GOT3 (cell line): ENCODE results near the gene GUCD1.

Experiments
- DNase-seq: peaks from one replicate; lab custom pipeline; 2025; ENCODE audit warnings: mixed read lengths; lab: John Stamatoyannopoulos, UW

GUCD1 gene

GRCh38 chr22:24503137-24503842 is 51.6 kb downstream of the GUCD1 start:
- no peak for DNase-seq

GRCh38 chr22:24502541-24502940 is 52.4 kb downstream of the GUCD1 start:
- no peak for DNase-seq

DNA sequence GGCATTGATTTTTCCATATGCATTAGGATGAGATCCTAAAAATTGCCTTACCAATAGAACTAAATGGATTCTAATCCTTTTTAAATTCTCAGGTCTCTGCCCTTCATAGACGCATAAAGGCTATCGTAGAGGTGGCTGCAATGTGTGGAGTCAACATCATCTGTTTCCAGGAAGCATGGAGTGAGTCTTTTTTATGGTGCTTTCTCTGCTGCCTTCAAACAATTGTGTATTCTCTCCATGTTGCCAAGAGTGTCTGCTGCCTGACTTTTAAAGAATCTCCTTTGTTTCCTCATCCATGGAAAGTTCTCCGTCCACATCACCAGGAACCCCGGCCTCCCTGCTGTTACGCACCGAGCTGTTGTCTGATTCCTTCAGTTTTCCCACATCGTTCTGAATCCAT is 52.9 kb downstream of the GUCD1 start:
- no peak for DNase-seq

DNA sequence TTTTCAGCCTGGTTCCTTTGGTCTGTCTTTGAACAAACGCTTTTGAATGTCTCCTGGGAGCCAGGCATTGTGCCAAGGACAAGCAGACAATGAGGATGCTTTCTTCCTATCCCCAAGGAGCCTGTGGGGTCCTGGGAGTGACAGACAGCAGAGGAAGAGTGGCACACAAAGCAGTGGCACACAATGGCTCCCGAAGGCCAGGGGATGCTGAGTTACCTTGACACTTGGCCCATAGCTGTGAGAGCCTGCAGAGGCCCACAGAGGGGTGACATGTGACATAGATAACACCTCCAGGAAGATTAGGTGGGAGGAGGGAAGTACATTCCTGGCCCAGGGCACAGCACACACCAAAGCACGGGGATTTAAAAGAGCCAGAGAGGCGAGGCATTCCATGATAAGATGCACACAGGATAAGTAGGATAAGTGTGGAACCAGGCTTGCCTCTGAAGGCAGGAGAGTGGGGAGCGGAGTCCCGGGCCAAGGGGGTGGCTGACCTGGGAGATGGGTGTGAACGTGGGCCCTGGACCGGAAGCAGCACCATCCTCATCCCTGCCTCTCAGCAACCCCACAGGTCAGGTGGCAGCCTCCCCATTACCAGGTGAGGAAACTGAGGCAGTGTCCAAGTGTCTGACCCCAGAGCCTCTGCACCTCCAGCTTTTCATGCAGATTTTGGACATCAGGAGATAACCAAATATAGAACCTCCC is 53.5 kb downstream of the GUCD1 start:
- no peak for DNase-seq

GRCh38 chr22:24500277-24500820 is 54.6 kb downstream of the GUCD1 start:
- DNase-seq: no peak

DNA sequence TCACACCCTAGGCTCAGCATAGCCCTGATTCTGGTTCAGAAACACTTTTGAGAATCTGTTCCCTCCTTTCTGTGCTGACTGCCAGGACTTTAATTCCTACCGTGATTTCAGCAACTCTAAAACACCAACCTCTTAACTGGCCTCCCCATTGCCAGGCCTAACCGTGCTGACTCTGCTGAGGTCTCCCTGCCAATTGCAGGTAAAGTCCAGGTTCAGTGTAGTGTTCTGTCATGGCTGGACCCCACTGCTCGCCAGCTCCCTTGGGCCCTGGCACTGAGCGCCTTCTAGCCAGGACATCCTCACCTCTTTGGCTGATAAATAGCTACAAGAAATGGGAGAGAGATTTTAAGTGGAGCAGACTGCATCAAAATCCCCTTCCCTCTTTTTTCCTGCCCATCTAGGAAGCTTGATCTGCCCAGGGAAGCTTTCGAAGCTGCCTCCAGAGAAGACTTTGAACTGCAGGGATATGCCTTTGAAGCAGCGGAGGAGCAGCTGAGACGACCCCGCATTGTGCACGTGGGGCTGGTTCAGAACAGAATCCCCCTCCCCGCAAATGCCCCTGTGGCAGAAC is 55.1 kb downstream of the GUCD1 start:
- DNase-seq: no peak

- no peak for DNase-seq
Measured at GRCh38 chr22:24498824-24499223, 56.1 kb downstream of the GUCD1 start.

DNA sequence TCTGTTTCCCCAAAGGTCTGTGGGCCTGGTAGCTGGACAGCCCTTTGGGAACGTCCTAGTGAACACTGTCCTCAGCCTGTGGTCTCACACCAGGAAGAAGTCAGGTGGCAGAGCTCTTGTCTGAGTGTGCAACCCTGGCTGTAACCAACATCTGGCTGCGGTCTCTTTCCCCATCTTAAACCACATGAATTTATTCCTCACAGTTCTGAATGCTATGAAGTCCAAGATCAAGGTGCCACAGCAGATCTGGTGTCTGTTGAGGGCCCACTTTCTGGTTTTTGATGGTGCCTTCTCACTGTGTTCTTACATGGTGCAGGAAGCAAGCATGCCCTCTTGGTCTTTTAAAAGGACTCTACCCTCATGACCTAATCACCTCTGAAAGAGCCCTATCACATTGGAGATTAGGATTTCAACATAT is 57.1 kb downstream of the GUCD1 start:
- DNase-seq: no peak

DNA sequence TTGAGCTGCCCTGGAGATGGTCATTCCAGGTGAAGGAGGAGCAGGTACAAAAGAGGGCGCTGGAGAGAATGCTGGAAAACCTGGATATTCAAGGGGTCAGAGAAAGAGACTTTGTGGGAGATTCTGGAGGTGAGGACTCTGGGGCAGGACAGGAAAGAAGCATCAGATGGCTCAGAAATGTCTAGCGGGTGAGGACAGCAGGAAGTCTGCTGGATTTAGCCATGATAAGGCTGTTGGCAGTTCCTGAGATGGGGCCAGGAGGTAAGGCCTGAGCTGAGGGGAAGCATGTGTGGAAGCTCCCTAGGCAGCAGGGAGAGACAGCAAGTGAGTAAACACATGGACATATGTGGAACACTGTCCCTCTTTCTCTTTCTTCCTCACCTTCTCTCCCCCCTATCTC is 58.3 kb downstream of the GUCD1 start:
- DNase-seq: no peak

DNA sequence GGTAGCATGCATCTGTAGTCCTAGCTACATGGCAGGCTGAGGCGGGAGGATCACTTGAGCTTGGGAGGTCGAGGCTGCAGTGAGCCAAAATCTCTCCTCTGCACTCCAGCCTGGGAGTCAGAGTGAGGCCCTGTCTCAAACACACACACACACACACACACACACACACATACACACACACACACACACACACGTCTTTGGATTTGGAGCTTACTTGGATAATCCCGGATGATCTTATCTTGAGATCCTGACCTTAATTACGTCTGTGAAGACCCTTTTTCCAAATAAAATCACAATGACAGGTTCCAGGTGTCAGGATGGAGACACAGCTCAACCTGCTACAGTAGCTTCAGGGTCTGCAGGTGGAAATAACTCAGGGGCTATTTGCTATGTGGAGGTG is 58.7 kb downstream of the GUCD1 start:
- DNase-seq: no peak

GRCh38 chr22:24495365-24495675 is 59.6 kb downstream of the GUCD1 start:
- no peak for DNase-seq

GRCh38 chr22:24494528-24495364 is 60.2 kb downstream of the GUCD1 start, which contains the start of gene UPB1:
TSS of gene UPB1 (plus strand) at chr22:24495332. CDS start at chr22:24495404, 72 bp downstream.
- DNase-seq: no peak

DNA sequence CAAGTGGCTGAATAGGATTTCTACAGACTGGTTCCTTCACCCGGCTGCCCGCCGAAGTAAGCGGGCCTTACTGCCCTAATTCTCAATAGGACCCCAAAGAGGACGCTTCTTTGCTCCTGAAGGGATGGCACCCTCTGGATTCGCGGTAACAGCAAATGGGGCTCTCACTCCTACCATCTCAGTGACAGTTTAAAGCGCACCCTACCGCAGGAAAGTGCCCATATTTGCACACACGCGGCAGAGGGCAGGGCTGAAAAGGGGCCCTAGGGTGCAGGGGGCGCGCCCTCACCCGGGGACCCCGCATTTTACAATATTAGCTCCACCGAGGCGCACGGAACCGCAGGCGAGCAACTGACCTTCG is 60.8 kb downstream of the GUCD1 start:
- DNase-seq: no peak

DNA sequence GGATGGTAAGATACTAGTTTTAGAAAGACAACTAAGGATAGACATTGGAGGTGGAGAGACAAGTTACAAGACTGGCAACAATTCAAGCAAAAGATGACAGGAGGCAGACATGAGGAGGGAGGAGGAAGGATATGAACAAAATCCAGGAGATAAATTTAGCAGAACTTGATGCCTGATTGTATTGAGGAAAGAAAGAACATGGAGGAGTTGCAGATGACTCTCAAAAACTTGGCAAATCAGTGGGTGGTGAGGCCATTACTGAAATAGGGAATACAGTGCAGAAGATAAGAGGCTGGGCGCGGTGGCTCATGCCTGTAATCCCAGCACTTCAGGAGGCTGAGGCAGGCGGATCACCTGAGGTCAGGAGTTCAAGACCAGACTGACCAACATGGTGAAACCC is 62.5 kb downstream of the GUCD1 start:
- no peak for DNase-seq
